Fibroblast of peridontal ligament (primary cell): ENCODE data around the gene RFNG.

Source experiments
- DNase-seq: peaks from one replicate; pipeline ENCODE4 v3.0.0-alpha.2; 2010; ENCODE audit errors: extremely low read depth

Gene RFNG

GRCh38 chr17:82089723-82090548, 38.3 kb upstream of the RFNG start:
- no peak for DNase-seq

DNA sequence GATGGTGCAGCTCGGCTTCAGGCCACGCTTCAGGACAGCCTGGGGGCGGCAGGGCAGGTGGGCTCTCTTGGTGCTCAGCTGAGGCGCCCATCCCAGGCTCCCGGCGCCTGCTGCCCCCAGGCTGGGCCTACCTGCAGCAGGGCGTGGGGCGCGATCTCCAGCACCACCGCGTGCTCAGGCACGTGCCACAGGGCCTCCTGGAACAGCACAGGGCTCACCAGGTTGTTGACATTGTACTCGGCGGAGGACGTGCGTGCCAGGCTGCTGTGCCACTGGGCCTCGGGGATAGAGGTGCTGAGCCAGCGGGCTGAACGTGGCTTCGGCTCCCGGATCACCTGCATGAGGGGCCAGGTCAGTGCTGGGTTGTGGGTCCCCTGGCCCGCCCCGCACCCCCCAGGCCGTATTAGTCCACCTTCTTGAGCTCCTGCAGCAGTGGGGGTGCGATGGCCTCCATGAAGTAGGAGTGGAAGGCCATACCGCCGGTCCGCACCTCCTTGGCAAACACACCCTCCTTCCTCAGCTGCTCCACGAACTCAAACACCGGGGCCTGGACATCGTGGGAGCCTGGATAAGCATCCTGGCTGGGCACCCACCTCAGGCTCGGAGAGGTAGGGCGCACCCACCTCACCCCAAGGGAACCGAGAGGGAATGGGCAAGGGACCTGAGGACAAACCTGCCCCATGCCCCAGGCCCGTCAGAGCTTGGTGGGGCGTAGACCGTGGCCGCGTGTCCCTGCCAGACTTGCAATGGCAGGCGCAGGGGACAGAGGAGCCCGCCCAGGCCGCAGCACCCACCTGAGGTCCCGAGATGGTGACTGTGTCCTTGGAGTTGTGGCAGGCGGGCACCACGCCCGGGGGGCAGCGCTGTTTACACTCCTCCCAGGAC, 37.5 kb upstream of the RFNG start:
- no peak for DNase-seq

DNA sequence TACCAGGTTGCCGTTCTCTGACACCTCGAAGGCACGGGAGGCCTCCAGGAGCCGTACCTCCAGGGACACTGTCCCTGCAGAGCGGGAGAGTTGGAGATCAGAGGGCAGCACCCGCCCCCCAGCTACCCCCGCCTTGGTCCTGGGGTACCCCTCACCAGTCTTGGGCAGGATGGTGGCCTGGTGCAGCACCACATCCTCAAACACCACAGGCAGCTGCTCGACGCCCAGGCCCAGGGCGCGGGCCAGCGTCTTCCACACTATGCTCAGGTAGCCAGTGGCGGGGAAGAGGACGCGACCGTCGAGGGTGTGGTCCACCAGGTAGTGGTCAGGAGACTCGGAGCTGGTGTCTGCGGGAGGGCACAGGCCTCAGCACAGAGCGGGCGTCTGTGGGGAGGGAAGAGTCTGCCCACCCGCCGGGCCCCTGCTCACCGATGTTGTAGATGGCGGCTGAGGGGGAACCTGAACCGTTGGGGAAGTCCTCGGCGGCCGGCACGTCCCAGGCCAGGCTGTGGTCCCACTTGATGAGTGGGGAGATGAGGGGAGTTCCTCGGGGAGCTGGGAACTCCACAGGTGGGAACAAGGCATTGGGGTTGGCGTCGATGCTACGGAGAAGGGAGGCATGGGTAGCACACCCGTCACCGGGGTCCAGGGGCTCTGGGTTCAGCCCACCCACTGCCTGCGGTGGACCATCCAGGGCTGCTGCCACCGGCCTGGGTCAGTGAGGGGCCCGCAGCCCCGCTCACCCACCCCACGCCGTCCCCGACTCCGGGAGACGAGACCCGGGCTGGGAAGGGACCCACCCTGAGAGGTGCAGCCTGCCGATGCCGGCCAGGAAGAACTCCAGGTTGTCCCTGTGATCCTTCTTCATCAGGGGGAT, 36.6 kb upstream of the RFNG start:
- DNase-seq: no peak

GRCh38 chr17:82086941-82087906, 35.6 kb upstream of the RFNG start:
- no peak for DNase-seq

GRCh38 chr17:82085931-82086764, 34.5 kb upstream of the RFNG start:
- DNase-seq: no peak

DNA sequence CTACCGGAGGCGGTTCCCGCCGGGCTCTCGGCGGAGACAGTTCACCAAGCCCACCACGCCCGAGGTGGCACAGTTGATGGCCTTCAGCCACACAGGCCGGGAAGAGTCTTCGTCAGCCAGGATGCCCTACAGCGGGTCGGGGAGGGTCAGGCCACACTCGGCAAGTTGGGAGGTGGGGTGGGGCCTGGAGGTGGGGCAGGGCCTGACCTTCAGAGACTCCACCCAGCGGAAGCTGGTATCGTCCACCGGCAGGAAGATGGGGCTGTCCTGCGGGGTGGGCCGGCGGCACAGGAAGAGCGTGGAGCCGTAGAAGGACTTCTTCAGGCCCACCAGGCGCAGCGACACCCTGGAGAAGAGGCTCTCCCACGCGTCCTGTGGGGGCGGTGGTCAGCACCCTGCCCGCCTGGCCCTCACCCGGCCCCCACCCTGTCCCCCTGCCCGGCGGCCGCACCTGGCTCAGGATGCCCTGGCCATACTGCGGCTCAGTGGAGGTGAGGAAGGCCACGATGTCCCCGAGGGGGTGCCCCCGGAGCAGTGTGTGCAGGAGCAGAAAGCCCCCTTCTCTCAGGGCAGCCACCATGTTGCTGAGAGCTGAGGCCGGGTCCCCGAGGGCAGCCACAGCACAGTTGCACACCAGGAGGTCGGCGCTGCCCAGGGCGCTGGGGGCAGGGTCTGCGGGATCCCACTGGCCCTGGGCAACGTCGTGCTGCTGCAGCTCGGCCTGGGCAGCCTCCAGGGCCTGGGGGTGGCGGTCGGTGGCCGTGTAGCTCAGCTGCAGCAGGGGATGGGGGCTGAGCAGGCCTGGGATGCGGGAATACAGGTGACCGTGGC, 33.6 kb upstream of the RFNG start:
- no peak for DNase-seq

GRCh38 chr17:82084373-82085030, 32.9 kb upstream of the RFNG start:
- no peak for DNase-seq

DNA sequence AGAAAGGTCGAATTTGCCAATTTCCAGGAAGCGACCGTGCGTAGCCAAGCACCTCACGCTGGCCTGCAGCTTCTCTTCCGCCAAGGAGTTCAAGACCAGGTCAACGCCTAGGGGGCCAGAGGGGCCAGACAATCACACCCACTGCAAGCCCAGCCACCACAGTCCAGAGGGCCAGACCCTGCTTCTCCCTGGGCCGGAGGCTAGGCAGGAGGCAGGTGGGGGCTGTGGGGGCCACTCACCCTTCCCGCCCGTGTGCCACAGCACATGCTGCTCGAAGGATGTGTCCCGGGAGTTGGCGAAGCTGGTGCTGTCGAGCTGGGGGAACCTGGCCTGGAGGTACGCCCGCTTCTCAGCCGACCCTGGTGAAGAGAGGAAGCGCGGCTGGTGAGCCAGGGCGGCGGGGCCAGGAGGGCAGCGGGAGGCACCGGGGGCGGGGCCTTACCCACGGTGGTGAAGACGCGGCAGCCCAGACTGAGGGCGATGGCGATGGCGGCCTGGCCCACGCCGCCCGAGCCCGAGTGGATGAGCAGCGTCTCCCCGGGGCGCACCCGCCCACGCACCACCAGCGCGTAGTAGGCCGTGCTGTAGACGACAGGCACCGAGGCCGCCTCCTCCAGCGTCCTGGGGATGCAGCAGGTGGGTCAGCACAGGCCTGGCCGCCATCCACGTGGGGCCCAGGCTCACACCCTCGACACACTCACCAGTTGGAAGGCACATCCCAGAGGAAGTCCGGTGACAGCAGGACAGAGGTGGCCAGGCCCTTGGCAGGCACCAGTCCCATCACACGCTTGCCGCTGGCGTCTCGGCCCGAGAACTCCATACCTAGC, 32.1 kb upstream of the RFNG start:
- no peak for DNase-seq

DNA sequence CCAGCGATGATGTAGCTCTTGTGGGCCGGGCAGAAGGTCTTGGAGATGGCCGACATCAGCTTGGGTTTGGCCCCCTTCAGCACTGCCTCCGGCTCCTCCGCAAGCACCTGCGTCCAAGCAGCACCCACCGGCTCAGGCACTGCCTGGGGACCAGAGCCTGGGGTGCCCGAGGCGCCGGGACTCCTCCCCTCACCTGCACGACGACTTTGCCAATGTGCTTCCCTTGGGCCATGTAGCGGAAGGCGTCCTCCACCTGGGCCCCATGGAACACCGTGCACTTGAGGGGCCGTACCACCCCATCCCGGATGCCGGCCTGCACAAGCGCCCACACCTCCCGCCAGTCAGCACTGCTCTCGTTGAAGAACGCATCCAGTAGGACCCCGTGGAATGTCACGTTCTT, 31.4 kb upstream of the RFNG start:
- no peak for DNase-seq

- no peak for DNase-seq
Observed at GRCh38 chr17:82082456-82082855, 30.8 kb upstream of the RFNG start.

- no peak for DNase-seq
Observed at GRCh38 chr17:82081966-82082365, 30.4 kb upstream of the RFNG start.

GRCh38 chr17:82081546-82081945, 29.9 kb upstream of the RFNG start:
- DNase-seq: no peak

DNA sequence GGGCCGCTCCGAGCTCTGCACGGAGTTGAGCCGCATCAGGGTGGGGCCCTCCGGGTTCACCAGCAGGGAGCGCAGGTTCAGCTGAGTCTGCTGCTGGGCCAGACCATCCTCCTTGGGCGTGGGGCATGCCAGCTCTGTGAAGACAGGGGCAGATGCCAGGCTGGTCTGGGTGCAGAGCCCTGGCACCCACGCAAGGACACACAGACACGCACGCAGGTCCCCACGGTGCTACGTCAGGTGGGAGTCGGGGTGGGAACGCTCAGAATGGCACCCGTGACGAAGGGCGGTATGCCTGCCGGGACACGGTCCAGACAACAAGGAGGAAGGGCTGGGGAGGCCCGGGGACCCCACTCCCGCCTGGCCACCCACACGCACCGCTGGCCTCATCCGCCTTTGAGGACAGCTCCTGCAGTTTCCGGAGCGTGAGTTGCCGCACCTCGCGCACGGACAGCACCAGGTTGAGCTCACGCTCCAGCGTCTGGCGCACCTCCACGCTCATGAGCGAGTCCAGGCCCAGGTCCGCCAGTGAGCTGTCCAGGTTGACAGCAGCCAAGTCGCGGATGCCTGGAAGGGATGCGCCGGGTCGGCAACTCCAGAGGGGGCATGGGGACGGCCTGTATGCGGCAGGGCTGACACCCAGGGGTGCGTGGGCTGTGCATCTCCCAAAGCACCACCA, 29.3 kb upstream of the RFNG start:
- no peak for DNase-seq

- no peak for DNase-seq
Observed at GRCh38 chr17:82080048-82080788, 28.6 kb upstream of the RFNG start.

GRCh38 chr17:82079001-82079677, 27.5 kb upstream of the RFNG start:
- no peak for DNase-seq

- no peak for DNase-seq
Observed at GRCh38 chr17:82078433-82078832, 26.8 kb upstream of the RFNG start.
